ENCODE measurements around the gene USP5. TPM values are rescaled to one million over a fixed set of nuclear protein-coding genes. Genes with fewer than 3 reads are reported as not detected.

USP5 gene
- polyA plus RNA-seq, 1 of the 3 experiments (the other 2 are of a cell fraction), result 97.2 TPM

DNA sequence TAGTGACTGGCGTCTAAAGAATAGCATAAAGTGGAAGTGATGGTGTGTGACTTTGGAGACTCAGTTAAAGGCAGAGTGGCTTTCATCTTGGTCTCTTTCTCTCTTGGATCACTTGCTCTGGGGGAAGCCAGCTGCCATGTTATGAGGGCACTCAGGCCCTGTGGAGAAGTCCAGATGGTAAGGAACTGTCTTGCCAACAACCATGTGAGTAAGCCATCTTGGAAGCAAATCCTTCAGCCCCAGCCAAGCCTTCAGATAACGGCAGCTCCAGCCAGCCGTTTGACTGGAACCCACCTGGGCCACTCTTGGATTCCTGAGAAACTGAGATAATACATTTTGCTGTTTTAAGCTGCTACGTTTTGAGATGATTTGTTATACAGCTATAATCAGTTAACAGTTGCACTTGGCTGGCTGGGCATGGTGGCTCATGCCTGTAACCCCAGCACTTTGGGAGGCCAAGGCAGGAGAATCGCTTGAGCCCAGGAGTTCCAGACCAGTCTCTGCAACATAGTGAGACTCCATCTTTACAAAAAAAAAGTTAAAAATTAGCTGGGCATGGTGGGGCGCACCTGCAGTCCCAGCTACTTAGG, 45.0 kb downstream of the USP5 start:
- Histone ChIP-seq H3K9me2 (no peaks in the 10 kb centered on the region), H3F3A (replicated peaks; ENCODE audit: insufficient read depth) (no peaks in the 10 kb centered on the region), H2AFZ (ENCODE audit: low read depth) (no peak overlapping the region), H3K27me3 (ENCODE audit: insufficient read depth) (no peaks in the 10 kb centered on the region), H4K20me1 (ENCODE audit: insufficient read depth) (no peaks in the 10 kb centered on the region), H3K9me3 (no peaks in the 10 kb centered on the region), H3K4me1 (ENCODE audit: control insufficient read depth in 1 of 2, insufficient read depth in 2 of 2, low read depth in 1 of 2, low read length in 1 of 2) (no peaks in the 10 kb centered on the region; a peak in 1 of 4 replicates), H3K4me2 (no peak overlapping the region), H3K4me3 (ENCODE audit: low read depth in 2 of 2, low read length in 1 of 2) (no peak overlapping the region), H3K27ac (ENCODE audit: low read depth in 2 of 2, low read length in 1 of 2) (no peak overlapping the region), H3K36me3 (replicated peaks in 1 of 2; ENCODE audit: control insufficient read depth in 1 of 2, insufficient read depth in 2 of 2, low read length in 1 of 2) (no peaks in the 10 kb centered on the region), H3K9ac (no peak overlapping the region), H3K79me2 (ENCODE audit: insufficient read depth) (no peaks in the 10 kb centered on the region)
- POLR2A ChIA-PET, result no interaction called here
- CTCF ChIA-PET, result interaction anchor here (0.9 to 1.4 kb wide), 2 partner anchors 11 to 344 kb away, joined by 3 read pairs; no protein-coding TSS in a partner anchor
- no peak for DNase-seq
- TF ChIP-seq TCF12 (IDR thresholded peaks at IDR 0.05), result no peak
- no peak for TF ChIP-seq ELF1 (IDR thresholded peaks at IDR 0.05)
- TF ChIP-seq, protein P1, sequence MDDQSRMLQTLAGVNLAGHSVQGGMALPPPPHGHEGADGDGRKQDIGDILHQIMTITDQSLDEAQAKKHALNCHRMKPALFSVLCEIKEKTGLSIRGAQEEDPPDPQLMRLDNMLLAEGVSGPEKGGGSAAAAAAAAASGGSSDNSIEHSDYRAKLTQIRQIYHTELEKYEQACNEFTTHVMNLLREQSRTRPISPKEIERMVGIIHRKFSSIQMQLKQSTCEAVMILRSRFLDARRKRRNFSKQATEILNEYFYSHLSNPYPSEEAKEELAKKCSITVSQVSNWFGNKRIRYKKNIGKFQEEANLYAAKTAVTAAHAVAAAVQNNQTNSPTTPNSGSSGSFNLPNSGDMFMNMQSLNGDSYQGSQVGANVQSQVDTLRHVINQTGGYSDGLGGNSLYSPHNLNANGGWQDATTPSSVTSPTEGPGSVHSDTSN (IDR thresholded peaks at IDR 0.05), result no peak
- TF ChIP-seq, protein P2, sequence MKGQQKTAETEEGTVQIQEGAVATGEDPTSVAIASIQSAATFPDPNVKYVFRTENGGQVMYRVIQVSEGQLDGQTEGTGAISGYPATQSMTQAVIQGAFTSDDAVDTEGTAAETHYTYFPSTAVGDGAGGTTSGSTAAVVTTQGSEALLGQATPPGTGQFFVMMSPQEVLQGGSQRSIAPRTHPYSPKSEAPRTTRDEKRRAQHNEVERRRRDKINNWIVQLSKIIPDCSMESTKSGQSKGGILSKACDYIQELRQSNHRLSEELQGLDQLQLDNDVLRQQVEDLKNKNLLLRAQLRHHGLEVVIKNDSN (IDR thresholded peaks at IDR 0.05; ENCODE audit: borderline replicate concordance, low read depth), result no peak
- WGBS (ENCODE audit: low lambda C conversion rate), result 74% methylated on average over 6 of the region's 6 CpGs

DNA sequence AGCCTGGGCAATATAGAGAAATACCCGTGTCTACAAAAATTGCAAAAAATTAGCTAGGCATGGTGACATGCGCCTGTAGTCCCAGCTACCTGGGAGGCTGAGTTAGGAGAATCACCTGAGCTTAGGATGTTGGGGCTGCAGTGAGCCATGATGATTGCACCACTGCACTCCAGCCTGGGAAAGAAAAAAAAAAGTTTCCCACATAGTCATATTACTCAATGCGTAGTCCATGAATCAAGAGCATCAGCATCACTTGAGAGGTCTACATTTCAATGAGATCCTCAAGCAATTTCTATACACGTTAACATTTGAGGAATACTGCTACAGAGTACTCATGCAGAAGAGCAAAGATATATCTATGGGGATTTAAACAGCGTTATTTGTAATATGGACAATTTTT, 47.5 kb downstream of the USP5 start:
- Histone ChIP-seq H3K4me3 (ENCODE audit: low read depth in 2 of 2, low read length in 1 of 2) (no peak overlapping the region), H3K4me1 (ENCODE audit: control insufficient read depth in 1 of 2, insufficient read depth in 2 of 2, low read depth in 1 of 2, low read length in 1 of 2) (peaks cover 4 to 9% of the 10 kb centered on the region in 2 experiments; a peak in 2 of 4 replicates), H3K9ac (no peak overlapping the region), H3K27ac (ENCODE audit: low read depth in 2 of 2, low read length in 1 of 2) (no peak overlapping the region), H3K36me3 (replicated peaks in 1 of 2; ENCODE audit: control insufficient read depth in 1 of 2, insufficient read depth in 2 of 2, low read length in 1 of 2) (no peaks in the 10 kb centered on the region), H3K27me3 (ENCODE audit: insufficient read depth) (no peaks in the 10 kb centered on the region), H4K20me1 (ENCODE audit: insufficient read depth) (no peaks in the 10 kb centered on the region), H3K4me2 (no peak overlapping the region), H3K9me2 (no peaks in the 10 kb centered on the region), H3F3A (replicated peaks; ENCODE audit: insufficient read depth) (no peaks in the 10 kb centered on the region), H3K79me2 (ENCODE audit: insufficient read depth) (no peaks in the 10 kb centered on the region), H2AFZ (ENCODE audit: low read depth) (no peak overlapping the region), H3K9me3 (no peaks in the 10 kb centered on the region)
- WGBS (ENCODE audit: low lambda C conversion rate), result 83% methylated on average over 5 of the region's 5 CpGs
- DNase-seq, result no peak
- CTCF ChIA-PET, result interaction anchor here (1.0 to 2.1 kb wide), 5 partner anchors 8 to 45 kb away, joined by 3 to 9 read pairs (median 5); no protein-coding TSS in a partner anchor
- POLR2A ChIA-PET, result no interaction called here
- no peak for TF ChIP-seq JUND (IDR thresholded peaks at IDR 0.05)
- TF ChIP-seq, protein P3, sequence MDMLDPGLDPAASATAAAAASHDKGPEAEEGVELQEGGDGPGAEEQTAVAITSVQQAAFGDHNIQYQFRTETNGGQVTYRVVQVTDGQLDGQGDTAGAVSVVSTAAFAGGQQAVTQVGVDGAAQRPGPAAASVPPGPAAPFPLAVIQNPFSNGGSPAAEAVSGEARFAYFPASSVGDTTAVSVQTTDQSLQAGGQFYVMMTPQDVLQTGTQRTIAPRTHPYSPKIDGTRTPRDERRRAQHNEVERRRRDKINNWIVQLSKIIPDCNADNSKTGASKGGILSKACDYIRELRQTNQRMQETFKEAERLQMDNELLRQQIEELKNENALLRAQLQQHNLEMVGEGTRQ (IDR thresholded peaks at IDR 0.05; ENCODE audit: borderline replicate concordance, low read depth, low read length), result no peak
- TF ChIP-seq FOXM1 (IDR thresholded peaks at IDR 0.05; ENCODE audit: low read depth), result no peak
- TF ChIP-seq, protein P1 (IDR thresholded peaks at IDR 0.05), result no peak
- no peak for TF ChIP-seq CHD2 (IDR thresholded peaks at IDR 0.05; ENCODE audit: low read length, partially characterized antibody)
- no peak for TF ChIP-seq EZH2phosphoT487 (IDR thresholded peaks at IDR 0.05; ENCODE audit: borderline replicate concordance, low read depth)
- no peak for TF ChIP-seq SIN3A (IDR thresholded peaks at IDR 0.05; ENCODE audit: borderline replicate concordance, low read depth, low read length)
- TF ChIP-seq, protein P4, sequence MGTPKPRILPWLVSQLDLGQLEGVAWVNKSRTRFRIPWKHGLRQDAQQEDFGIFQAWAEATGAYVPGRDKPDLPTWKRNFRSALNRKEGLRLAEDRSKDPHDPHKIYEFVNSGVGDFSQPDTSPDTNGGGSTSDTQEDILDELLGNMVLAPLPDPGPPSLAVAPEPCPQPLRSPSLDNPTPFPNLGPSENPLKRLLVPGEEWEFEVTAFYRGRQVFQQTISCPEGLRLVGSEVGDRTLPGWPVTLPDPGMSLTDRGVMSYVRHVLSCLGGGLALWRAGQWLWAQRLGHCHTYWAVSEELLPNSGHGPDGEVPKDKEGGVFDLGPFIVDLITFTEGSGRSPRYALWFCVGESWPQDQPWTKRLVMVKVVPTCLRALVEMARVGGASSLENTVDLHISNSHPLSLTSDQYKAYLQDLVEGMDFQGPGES (IDR thresholded peaks at IDR 0.05; ENCODE audit: low read depth, low read length), result no peak
- no peak for TF ChIP-seq GATA2 (CRISPR knock-in tag; IDR thresholded peaks at IDR 0.05)
- TF ChIP-seq, protein P2 (IDR thresholded peaks at IDR 0.05; ENCODE audit: borderline replicate concordance, low read depth), result no peak
- no peak for TF ChIP-seq SMC3 (IDR thresholded peaks at IDR 0.05; ENCODE audit: low read depth, low read length)
- no peak for TF ChIP-seq TAF1 (IDR thresholded peaks at IDR 0.05; ENCODE audit: borderline replicate concordance, low read depth, low read length)
- no peak for TF ChIP-seq YY1 (IDR thresholded peaks at IDR 0.05; ENCODE audit: low read depth)
- TF ChIP-seq, protein P5, sequence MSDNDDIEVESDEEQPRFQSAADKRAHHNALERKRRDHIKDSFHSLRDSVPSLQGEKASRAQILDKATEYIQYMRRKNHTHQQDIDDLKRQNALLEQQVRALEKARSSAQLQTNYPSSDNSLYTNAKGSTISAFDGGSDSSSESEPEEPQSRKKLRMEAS (IDR thresholded peaks at IDR 0.05; ENCODE audit: low read depth), result no peak
- no peak for TF ChIP-seq RCOR1 (IDR thresholded peaks at IDR 0.05; ENCODE audit: low read length)
- TF ChIP-seq, protein P6, sequence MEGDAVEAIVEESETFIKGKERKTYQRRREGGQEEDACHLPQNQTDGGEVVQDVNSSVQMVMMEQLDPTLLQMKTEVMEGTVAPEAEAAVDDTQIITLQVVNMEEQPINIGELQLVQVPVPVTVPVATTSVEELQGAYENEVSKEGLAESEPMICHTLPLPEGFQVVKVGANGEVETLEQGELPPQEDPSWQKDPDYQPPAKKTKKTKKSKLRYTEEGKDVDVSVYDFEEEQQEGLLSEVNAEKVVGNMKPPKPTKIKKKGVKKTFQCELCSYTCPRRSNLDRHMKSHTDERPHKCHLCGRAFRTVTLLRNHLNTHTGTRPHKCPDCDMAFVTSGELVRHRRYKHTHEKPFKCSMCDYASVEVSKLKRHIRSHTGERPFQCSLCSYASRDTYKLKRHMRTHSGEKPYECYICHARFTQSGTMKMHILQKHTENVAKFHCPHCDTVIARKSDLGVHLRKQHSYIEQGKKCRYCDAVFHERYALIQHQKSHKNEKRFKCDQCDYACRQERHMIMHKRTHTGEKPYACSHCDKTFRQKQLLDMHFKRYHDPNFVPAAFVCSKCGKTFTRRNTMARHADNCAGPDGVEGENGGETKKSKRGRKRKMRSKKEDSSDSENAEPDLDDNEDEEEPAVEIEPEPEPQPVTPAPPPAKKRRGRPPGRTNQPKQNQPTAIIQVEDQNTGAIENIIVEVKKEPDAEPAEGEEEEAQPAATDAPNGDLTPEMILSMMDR (IDR thresholded peaks at IDR 0.05), result no peak
- TF ChIP-seq MEF2A (IDR thresholded peaks at IDR 0.05; ENCODE audit: borderline replicate concordance, low read depth), result no peak
